ENCODE results near the gene USPL1.
"Not testable (repeated sequence)": the region's sequence is repeated elsewhere in the genome, so short reads cannot be mapped to it uniquely, and the experiment has no call there.

The USPL1 gene

GRCh38 chr13:30617315-30618185 is at the start of gene USPL1:
Gene USPL1, plus strand, starts transcription at chr13:30617920. Its CDS starts 3,221 bp downstream, at chr13:30621141.
- DNase-seq (ENCODE audit: low spot score) = peak; percentile 73

GRCh38 chr13:30569901-30570576 is 47.7 kb upstream of the USPL1 start:
- no peak for DNase-seq (ENCODE audit: low spot score)

- no peak for DNase-seq (ENCODE audit: low spot score)
Observed at GRCh38 chr13:30570691-30571090, 47.0 kb upstream of the USPL1 start.

GRCh38 chr13:30572859-30573275 is 44.9 kb upstream of the USPL1 start:
- DNase-seq (ENCODE audit: low spot score) = no peak

GRCh38 chr13:30576528-30576927 is 41.2 kb upstream of the USPL1 start:
- DNase-seq (ENCODE audit: low spot score) = peak; percentile 4

GRCh38 chr13:30577401-30577852 is 40.3 kb upstream of the USPL1 start:
- DNase-seq (ENCODE audit: low spot score) = peak; percentile 5

- DNase-seq (ENCODE audit: low spot score) = no peak
Observed at GRCh38 chr13:30580852-30581502, 36.7 kb upstream of the USPL1 start.

- DNase-seq (ENCODE audit: low spot score) = no peak
Observed at GRCh38 chr13:30581582-30581981, 36.1 kb upstream of the USPL1 start.

- DNase-seq (ENCODE audit: low spot score) = no peak
Observed at GRCh38 chr13:30584051-30584731, 33.5 kb upstream of the USPL1 start.

GRCh38 chr13:30585748-30586262 is 31.9 kb upstream of the USPL1 start:
- no peak for DNase-seq (ENCODE audit: low spot score)

GRCh38 chr13:30587231-30587630 is 30.5 kb upstream of the USPL1 start:
- no peak for DNase-seq (ENCODE audit: low spot score)

- no peak for DNase-seq (ENCODE audit: low spot score)
Observed at GRCh38 chr13:30587739-30588138, 30.0 kb upstream of the USPL1 start.

- DNase-seq (ENCODE audit: low spot score) = no peak
Observed at GRCh38 chr13:30593001-30593400, 24.7 kb upstream of the USPL1 start.

GRCh38 chr13:30600496-30600895 is 17.2 kb upstream of the USPL1 start:
- DNase-seq (ENCODE audit: low spot score) = no peak

- no peak for DNase-seq (ENCODE audit: low spot score)
Observed at GRCh38 chr13:30601836-30602235, 15.9 kb upstream of the USPL1 start.

GRCh38 chr13:30605052-30605451 is 12.7 kb upstream of the USPL1 start:
- DNase-seq (ENCODE audit: low spot score) = no peak

GRCh38 chr13:30607186-30607585 is 10.5 kb upstream of the USPL1 start:
- DNase-seq (ENCODE audit: low spot score) = not testable (repeated sequence)

GRCh38 chr13:30607908-30608307 is 9.8 kb upstream of the USPL1 start:
- DNase-seq (ENCODE audit: low spot score) = no peak

GRCh38 chr13:30608364-30608763 is 9.4 kb upstream of the USPL1 start:
- no peak for DNase-seq (ENCODE audit: low spot score)

GRCh38 chr13:30610311-30610710 is 7.4 kb upstream of the USPL1 start:
- no peak for DNase-seq (ENCODE audit: low spot score)

GRCh38 chr13:30615481-30615865 is 2.2 kb upstream of the USPL1 start:
- no peak for DNase-seq (ENCODE audit: low spot score)

All from HuH-7.5 (cell line).